OCI-LY3 (cell line): Measurements from ENCODE around the gene QSER1.

ENCODE experiments used
- CTCF ChIP-seq: fragments of 200-600, 300-600 bp; sonication (generic); IDR thresholded peaks from 2 replicates; pipeline ENCODE4 v1.5.1; 2014; ENCODE audit warnings: antibody characterized with exemption, low read length, low read depth
- EZH2phosphoT487 ChIP-seq: fragments of 200-600 bp; shearing (Covaris generic); IDR thresholded peaks from 2 replicates; pipeline ENCODE4 v1.6.1; 2018; ENCODE audit warnings: antibody characterized with exemption, mixed run types, low read depth

GRCh38 chr11:33021937-33022336 is 129.3 kb downstream of the QSER1 start:
- TF ChIP-seq CTCF (no peak), EZH2phosphoT487 (no peak)
